HCT116 (cell line): ENCODE results near the gene ASS1.

ENCODE experiments used
- ELF1 ChIP-seq: IDR thresholded peaks from 2 replicates; pipeline ENCODE4 v1.6.1; 2012; ENCODE audit warnings: low read depth, borderline replicate concordance
- EZH2 ChIP-seq: fragments of 200-600 bp; sonication (generic); IDR thresholded peaks from 2 replicates; pipeline ENCODE4 v1.6.1; 2017; ENCODE audit warnings: antibody characterized with exemption, mixed run types
- EZH2phosphoT487 ChIP-seq: fragments of 200-600 bp; IDR thresholded peaks from 2 replicates; pipeline ENCODE4 v1.6.1; 2018; ENCODE audit warnings: antibody characterized with exemption, borderline replicate concordance
- JUND ChIP-seq: IDR thresholded peaks from 2 replicates; pipeline ENCODE4 v1.6.1; 2012
- POLR2A ChIP-seq: IDR thresholded peaks from 2 replicates; pipeline ENCODE4 v1.7.0; 2011; ENCODE audit warnings: borderline replicate concordance; ENCODE audit not compliant: insufficient read depth, insufficient read length; ENCODE audit errors: extremely low read depth
- POLR2AphosphoS5 ChIP-seq: IDR thresholded peaks from 2 replicates; pipeline ENCODE4 v1.6.1; 2011; ENCODE audit warnings: mild to moderate bottlenecking, low read depth, low read length, moderate library complexity
- REST ChIP-seq: IDR thresholded peaks from 2 replicates; pipeline ENCODE4 v1.6.1; 2012; ENCODE audit warnings: low read depth
- YY1 ChIP-seq: IDR thresholded peaks from 2 replicates; pipeline ENCODE4 v1.6.1; 2011; ENCODE audit warnings: low read length, low read depth, moderate library complexity, mild to moderate bottlenecking; ENCODE audit not compliant: insufficient replicate concordance; ENCODE audit errors: extremely low read depth
- ZBTB33 ChIP-seq: IDR thresholded peaks from 2 replicates; pipeline ENCODE4 v1.6.1; 2011; ENCODE audit warnings: mild to moderate bottlenecking, low read length, moderate library complexity; ENCODE audit not compliant: insufficient replicate concordance; ENCODE audit errors: extremely low read depth
- ZFX ChIP-seq: fragments of 450-650 bp; IDR thresholded peaks from 2 replicates; pipeline ENCODE4 v1.6.1; 2017
- ZNF274 ChIP-seq: fragments of 200-500 bp; sonication (Bioruptor generic); IDR thresholded peaks from 2 replicates; pipeline ENCODE4 v1.6.1; 2014; ENCODE audit warnings: mild to moderate bottlenecking, low read depth, low read length, inconsistent platforms
- TF ChIP-seq, protein P1 (sequence below), 3 experiments: fragments of 200-600 bp in 1 of 3; sonication (generic) in 1 of 3; IDR thresholded peaks in 2 of 3; conservative IDR thresholded peaks in 1 of 3; 2 replicates each; pipeline ENCODE4 v1.5.1; 2012 to 2017; ENCODE audit warnings: low read depth in 2 of 3, low read length in 2 of 3, antibody characterized with exemption in 1 of 3, borderline replicate concordance in 1 of 3, control low read depth in 1 of 3, mild to moderate bottlenecking in 1 of 3, mixed read lengths in 1 of 3, mixed run types in 1 of 3, moderate library complexity in 1 of 3; ENCODE audit not compliant: insufficient read depth in 1 of 3

- TF ChIP-seq ZBTB33: no peak
- TF ChIP-seq, protein P1, sequence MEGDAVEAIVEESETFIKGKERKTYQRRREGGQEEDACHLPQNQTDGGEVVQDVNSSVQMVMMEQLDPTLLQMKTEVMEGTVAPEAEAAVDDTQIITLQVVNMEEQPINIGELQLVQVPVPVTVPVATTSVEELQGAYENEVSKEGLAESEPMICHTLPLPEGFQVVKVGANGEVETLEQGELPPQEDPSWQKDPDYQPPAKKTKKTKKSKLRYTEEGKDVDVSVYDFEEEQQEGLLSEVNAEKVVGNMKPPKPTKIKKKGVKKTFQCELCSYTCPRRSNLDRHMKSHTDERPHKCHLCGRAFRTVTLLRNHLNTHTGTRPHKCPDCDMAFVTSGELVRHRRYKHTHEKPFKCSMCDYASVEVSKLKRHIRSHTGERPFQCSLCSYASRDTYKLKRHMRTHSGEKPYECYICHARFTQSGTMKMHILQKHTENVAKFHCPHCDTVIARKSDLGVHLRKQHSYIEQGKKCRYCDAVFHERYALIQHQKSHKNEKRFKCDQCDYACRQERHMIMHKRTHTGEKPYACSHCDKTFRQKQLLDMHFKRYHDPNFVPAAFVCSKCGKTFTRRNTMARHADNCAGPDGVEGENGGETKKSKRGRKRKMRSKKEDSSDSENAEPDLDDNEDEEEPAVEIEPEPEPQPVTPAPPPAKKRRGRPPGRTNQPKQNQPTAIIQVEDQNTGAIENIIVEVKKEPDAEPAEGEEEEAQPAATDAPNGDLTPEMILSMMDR (IDR thresholded peaks at IDR 0.05 in 2 of 3, conservative IDR thresholded peaks at IDR 0.05 in 1 of 3; ENCODE audit: borderline replicate concordance in 1 of 3, insufficient read depth in 1 of 3, low read depth in 2 of 3, low read length in 2 of 3): no peak
- no peak for TF ChIP-seq POLR2AphosphoS5
- no peak for TF ChIP-seq EZH2
- no peak for TF ChIP-seq ZNF274
- peak; percentile 29 for TF ChIP-seq YY1
- no peak for TF ChIP-seq ZFX
- no peak for TF ChIP-seq EZH2phosphoT487
- no peak for TF ChIP-seq ELF1
- no peak for TF ChIP-seq POLR2A
- no peak for TF ChIP-seq JUND
- no peak for TF ChIP-seq REST
Observed at GRCh38 chr9:130426883-130427282, 17.9 kb upstream of the ASS1 start.
